HUES6 (cell line): ENCODE measurements around the gene TCF12.

Experiments
- H3K27ac ChIP-seq: 2 replicates; pipeline ENCODE4 v1.7.0; 2013; ENCODE audit warnings: low read depth, mild to moderate bottlenecking, low read length, inconsistent platforms
- H3K27me3 ChIP-seq: 2 replicates; pipeline ENCODE4 v1.6.1; 2013; ENCODE audit warnings: low read length; ENCODE audit not compliant: control insufficient read depth, insufficient read depth
- H3K36me3 ChIP-seq: 2 replicates; pipeline ENCODE4 v1.6.1; 2013; ENCODE audit warnings: low read length; ENCODE audit not compliant: control insufficient read depth, insufficient read depth
- H3K4me1 ChIP-seq: 2 replicates; pipeline ENCODE4 v1.6.1; 2013; ENCODE audit warnings: low read length; ENCODE audit not compliant: control insufficient read depth, insufficient read depth
- H3K4me3 ChIP-seq: 2 replicates; pipeline ENCODE4 v1.5.1; 2013; ENCODE audit warnings: low read depth, low read length
- H3K9ac ChIP-seq: one replicate; pipeline ENCODE4 v1.6.1; 2013; ENCODE audit warnings: mild to moderate bottlenecking, low read length
- H3K9me3 ChIP-seq: 2 replicates; pipeline ENCODE4 v1.6.1; 2013; ENCODE audit warnings: low read depth, low read length; ENCODE audit not compliant: control insufficient read depth, insufficient read depth

Gene TCF12

GRCh38 chr15:57169643-57170042 is 251.2 kb downstream of the TCF12 start:
- Histone ChIP-seq H3K27me3 (no peaks in the 10 kb centered on the region), H3K27ac (no peak overlapping the region), H3K4me3 (no peak overlapping the region), H3K9me3 (no peaks in the 10 kb centered on the region), H3K36me3 (no peaks in the 10 kb centered on the region), H3K4me1 (no peaks in the 10 kb centered on the region), H3K9ac (no peak overlapping the region)

- Histone ChIP-seq H3K4me1 (no peaks in the 10 kb centered on the region), H3K36me3 (no peaks in the 10 kb centered on the region), H3K27me3 (no peaks in the 10 kb centered on the region), H3K4me3 (no peak overlapping the region), H3K27ac (no peak overlapping the region), H3K9me3 (no peaks in the 10 kb centered on the region), H3K9ac (no peak overlapping the region)
Observed at GRCh38 chr15:57171426-57171825, 253.0 kb downstream of the TCF12 start.

GRCh38 chr15:57172925-57173324 is 254.5 kb downstream of the TCF12 start:
- no peak overlapping the region for H3K4me3 ChIP-seq

GRCh38 chr15:57183041-57183440 is 264.6 kb downstream of the TCF12 start:
- H3K27ac ChIP-seq, result no peak overlapping the region

More at GRCh38 chr15:57172925-57173324, 254.5 kb downstream of the TCF12 start:
- H3K27me3 ChIP-seq, result no peaks in the 10 kb centered on the region
- H3K27ac ChIP-seq, result no peak overlapping the region
- no peak overlapping the region for H3K9ac ChIP-seq
- H3K4me1 ChIP-seq, result no peaks in the 10 kb centered on the region
- no peaks in the 10 kb centered on the region for H3K9me3 ChIP-seq
- H3K36me3 ChIP-seq, result no peaks in the 10 kb centered on the region

GRCh38 chr15:57183614-57184344 is 265.3 kb downstream of the TCF12 start:
- H3K9me3 ChIP-seq, result peaks cover 4% of the 10 kb centered on the region; the same call in 1 of the 2 replicates
- no peak overlapping the region for H3K4me3 ChIP-seq
- H3K36me3 ChIP-seq, result peaks cover 2% of the 10 kb centered on the region
- H3K9ac ChIP-seq, result no peak overlapping the region
- no peaks in the 10 kb centered on the region for H3K4me1 ChIP-seq
- no peaks in the 10 kb centered on the region for H3K27me3 ChIP-seq
- H3K27ac ChIP-seq, result no peak overlapping the region

More at GRCh38 chr15:57183041-57183440, 264.6 kb downstream of the TCF12 start:
- Histone ChIP-seq H3K9me3 (peaks cover 4% of the 10 kb centered on the region; the same call in 1 of the 2 replicates), H3K4me1 (no peaks in the 10 kb centered on the region), H3K36me3 (peaks cover 2% of the 10 kb centered on the region), H3K9ac (no peak overlapping the region), H3K27me3 (no peaks in the 10 kb centered on the region), H3K4me3 (no peak overlapping the region)

GRCh38 chr15:57184502-57184901 is 266.1 kb downstream of the TCF12 start:
- Histone ChIP-seq H3K27me3 (no peaks in the 10 kb centered on the region), H3K36me3 (peaks cover 2% of the 10 kb centered on the region), H3K27ac (no peak overlapping the region), H3K4me3 (no peak overlapping the region), H3K4me1 (no peaks in the 10 kb centered on the region), H3K9ac (no peak overlapping the region), H3K9me3 (peaks cover 4% of the 10 kb centered on the region; the same call in 1 of the 2 replicates)

- H3K27me3 ChIP-seq, result no peaks in the 10 kb centered on the region
- H3K27ac ChIP-seq, result no peak overlapping the region
- no peak overlapping the region for H3K9ac ChIP-seq
- H3K36me3 ChIP-seq, result peaks cover 2% of the 10 kb centered on the region
- no peaks in the 10 kb centered on the region for H3K4me1 ChIP-seq
- H3K9me3 ChIP-seq, result peaks cover 4% of the 10 kb centered on the region; the same call in 1 of the 2 replicates
- H3K4me3 ChIP-seq, result no peak overlapping the region
Observed at GRCh38 chr15:57185507-57186074, 267.1 kb downstream of the TCF12 start.

- Histone ChIP-seq H3K9ac (no peak overlapping the region), H3K4me3 (no peak overlapping the region), H3K4me1 (no peaks in the 10 kb centered on the region), H3K27ac (no peak overlapping the region), H3K27me3 (no peaks in the 10 kb centered on the region), H3K36me3 (peaks cover 13% of the 10 kb centered on the region), H3K9me3 (peaks cover 4% of the 10 kb centered on the region; the same call in 1 of the 2 replicates)
Observed at GRCh38 chr15:57189466-57189865, 271.0 kb downstream of the TCF12 start.

- no peak overlapping the region for H3K4me3 ChIP-seq
- peaks cover 4% of the 10 kb centered on the region; the same call in 1 of the 2 replicates for H3K9me3 ChIP-seq
- no peaks in the 10 kb centered on the region for H3K27me3 ChIP-seq
- H3K4me1 ChIP-seq, result no peaks in the 10 kb centered on the region
- H3K27ac ChIP-seq, result no peak overlapping the region
- H3K36me3 ChIP-seq, result peaks cover 13% of the 10 kb centered on the region
- H3K9ac ChIP-seq, result no peak overlapping the region
Observed at GRCh38 chr15:57190208-57190607, 271.8 kb downstream of the TCF12 start.

GRCh38 chr15:57193161-57193560 is 274.7 kb downstream of the TCF12 start:
- H3K4me1 ChIP-seq, result peaks cover 21% of the 10 kb centered on the region
- H3K4me3 ChIP-seq, result no peak overlapping the region
- H3K27ac ChIP-seq, result no peak overlapping the region
- no peaks in the 10 kb centered on the region for H3K9me3 ChIP-seq
- peaks cover 10% of the 10 kb centered on the region; the same call in 1 of the 2 replicates for H3K36me3 ChIP-seq
- no peaks in the 10 kb centered on the region for H3K27me3 ChIP-seq
- no peak overlapping the region for H3K9ac ChIP-seq

- no peaks in the 10 kb centered on the region for H3K27me3 ChIP-seq
- no peak overlapping the region for H3K4me3 ChIP-seq
- peaks cover 41% of the 10 kb centered on the region for H3K4me1 ChIP-seq
- H3K9me3 ChIP-seq, result no peaks in the 10 kb centered on the region
- peaks cover 10% of the 10 kb centered on the region; the same call in 1 of the 2 replicates for H3K36me3 ChIP-seq
- no peak overlapping the region for H3K9ac ChIP-seq
- no peak overlapping the region for H3K27ac ChIP-seq
Observed at GRCh38 chr15:57195326-57195725, 276.9 kb downstream of the TCF12 start.
